ENCODE data around the gene KLHDC7B.

The KLHDC7B gene

DNA sequence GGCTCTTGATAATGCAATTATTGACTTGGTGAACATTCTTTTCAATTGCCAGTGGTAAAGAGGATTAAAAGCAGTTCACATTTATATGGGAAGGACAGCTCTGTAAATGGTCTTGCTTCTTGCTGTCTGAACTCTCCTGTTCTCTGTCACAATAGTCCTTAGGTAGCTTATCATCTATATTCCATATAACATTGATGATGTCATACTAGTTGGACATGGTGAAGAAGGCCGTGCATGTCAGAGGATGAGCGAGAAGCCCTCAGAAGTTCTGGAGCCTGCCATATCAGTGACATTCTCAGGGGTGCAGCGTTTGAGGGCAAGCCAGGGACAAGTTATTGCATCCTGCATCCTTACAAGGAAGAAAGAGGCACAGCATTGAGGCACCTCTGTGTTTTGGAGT lies 39.5 kb downstream of the KLHDC7B start:
- in situ Hi-C loops (cut with MboI; ENCODE audit: low sequenced_read_pairs) = no loop called here

DNA sequence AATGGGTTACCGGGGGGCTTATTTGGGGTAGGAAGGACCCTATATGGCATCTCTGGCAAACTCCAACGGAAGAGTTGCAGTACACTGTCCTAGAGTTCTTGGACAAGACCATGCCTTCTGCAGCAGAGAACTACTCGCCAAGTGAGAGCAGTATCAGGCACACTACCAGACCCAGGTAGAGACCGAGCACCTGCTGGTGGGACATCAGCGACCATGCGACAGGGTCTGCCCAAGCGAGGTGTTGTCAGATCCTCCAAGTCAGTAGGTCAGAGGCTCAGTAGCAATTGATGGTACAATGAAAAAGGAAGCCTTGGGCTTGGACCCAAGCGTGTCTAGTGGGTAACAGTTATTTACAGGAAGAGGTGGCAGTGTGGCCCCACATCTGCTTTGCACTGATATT lies 40.1 kb downstream of the KLHDC7B start:
- in situ Hi-C loops (cut with MboI; ENCODE audit: low sequenced_read_pairs) = no loop called here

DNA sequence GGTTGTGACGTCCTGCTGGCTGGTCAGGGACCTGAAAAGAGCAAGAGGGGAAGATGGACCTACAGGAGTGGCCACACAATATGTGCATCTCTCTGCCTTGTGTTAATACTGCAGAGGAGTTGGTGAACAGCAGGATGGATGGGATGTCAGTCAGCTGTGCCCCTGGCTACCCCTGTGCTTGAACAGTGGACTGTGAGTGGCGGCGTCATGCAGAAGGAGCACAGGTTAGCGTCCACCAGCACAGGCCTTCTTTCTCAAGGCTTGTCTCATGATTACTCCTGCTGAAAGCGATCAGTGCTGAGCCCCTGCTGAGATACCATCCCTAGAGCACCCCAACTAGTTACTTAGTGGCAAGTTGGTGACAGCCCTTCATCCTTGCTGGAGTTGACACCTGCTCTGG lies 40.7 kb downstream of the KLHDC7B start:
- in situ Hi-C loops (cut with MboI; ENCODE audit: low sequenced_read_pairs) = no loop called here

DNA sequence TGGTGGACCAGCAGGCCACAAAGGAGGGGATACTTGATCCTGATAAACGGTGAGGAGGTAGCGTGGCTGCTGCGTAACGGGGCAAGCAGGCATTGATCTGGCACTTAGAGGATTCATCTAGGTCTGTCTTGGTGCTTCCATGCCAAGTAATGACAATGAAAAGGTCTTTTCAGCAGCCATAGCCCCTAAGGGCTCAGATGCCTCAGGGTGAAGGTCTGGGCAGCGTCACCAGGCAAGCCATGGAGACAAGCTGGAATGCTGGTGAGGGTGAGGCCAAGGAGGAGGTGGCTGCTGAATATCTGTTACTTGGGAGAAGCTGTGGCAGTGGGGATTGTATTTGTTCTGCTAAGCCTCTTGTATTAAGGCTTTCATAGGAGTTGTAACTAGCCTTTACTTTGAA lies 41.7 kb downstream of the KLHDC7B start:
- in situ Hi-C loops (cut with MboI; ENCODE audit: low sequenced_read_pairs) = no loop called here

DNA sequence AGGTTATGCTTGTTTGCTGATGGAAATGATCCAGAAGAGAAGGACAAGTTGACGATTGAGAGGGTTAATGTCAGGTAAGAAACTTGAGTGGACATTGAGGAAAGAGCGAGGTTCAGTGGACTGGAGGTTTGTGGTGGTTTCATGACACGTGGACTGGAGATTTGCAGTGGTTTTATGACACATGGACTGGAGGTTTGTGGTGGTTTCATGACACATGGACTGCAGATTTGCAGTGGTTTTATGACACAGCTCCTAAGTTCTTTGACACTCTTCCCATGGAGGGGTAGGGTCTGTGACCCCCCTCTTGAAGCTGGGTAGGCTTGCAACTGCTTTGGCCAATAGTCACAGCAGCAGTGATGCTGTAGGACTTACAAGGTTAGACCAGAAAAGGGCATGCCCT lies 49.5 kb downstream of the KLHDC7B start:
- in situ Hi-C loops (cut with MboI; ENCODE audit: low sequenced_read_pairs) = no loop called here

GRCh38 chr22:50597097-50597496 lies 51.4 kb downstream of the KLHDC7B start:
- in situ Hi-C loops (cut with MboI; ENCODE audit: low sequenced_read_pairs) = no loop called here

DNA sequence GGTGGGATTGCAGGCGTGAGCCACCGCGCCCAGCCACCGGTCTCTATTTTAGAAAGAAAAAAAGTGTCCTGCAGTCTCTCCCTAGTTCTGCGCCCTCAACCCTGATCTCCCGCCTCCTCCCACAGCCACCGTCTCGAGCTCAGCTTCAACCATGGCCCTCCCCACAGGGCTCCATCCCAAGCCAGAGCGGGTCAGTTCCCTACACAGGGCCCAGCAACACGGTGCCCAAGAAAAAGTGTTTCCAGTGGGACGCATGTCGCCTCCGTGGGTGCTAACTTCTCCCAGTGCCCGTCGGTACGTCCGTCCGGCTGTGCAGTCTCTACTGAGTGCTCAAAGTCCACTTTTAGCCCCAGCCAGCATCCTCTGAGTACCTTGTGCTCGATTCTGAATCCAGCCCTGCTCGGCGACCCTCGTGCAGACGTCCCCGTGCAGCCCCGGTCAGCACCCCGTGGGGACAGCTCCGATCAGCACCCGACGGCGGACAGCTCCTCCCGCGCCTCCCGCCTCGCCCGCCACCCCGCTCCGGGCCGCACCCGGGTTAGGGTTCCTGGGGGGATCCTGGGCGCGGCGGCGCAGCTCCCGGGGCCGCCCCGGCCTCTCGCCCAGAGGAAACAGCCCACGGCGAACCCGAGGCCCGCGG lies 54.2 kb downstream of the KLHDC7B start:
- in situ Hi-C loops (cut with MboI; ENCODE audit: low sequenced_read_pairs) = no loop called here

- in situ Hi-C loops (cut with MboI; ENCODE audit: low sequenced_read_pairs) = no loop called here
These were observed 54.8 kb downstream of the KLHDC7B start, which contains the start of gene MAPK8IP2 for GRCh38 chr22:50600538-50600937. Gene MAPK8IP2, plus strand, starts transcription at chr22:50600793. Its CDS starts 26 bp downstream, at chr22:50600819.

Measured in HL-60/S4 (cell line).